H1 (cell line): ENCODE data around the gene MUC13. TPM values are rescaled to one million over a fixed set of nuclear protein-coding genes. Genes with fewer than 3 reads are reported as not detected.

Experiments
- CTCF ChIA-PET: fragments of 300-600 bp; sonication (Branson Sonifier 250); formaldehyde crosslinking; loops from one replicate; lab custom pipeline; 2021; ENCODE audit not compliant: partially characterized antibody; lab: Charles Lee
- POLR2A ChIA-PET: fragments of 300-600 bp; sonication (Branson Sonifier 250); formaldehyde crosslinking; loops from one replicate; lab custom pipeline; 2021; ENCODE audit warnings: inconsistent platforms; ENCODE audit not compliant: partially characterized antibody; lab: Charles Lee
- DNase-seq, 2 experiments: peaks; one replicate each; pipeline versions ENCODE4 v3.0.0 to v3.0.0-alpha.2; 2010 to 2022; ENCODE audit warnings: low spot score in 2 of 2, low read depth in 1 of 2, mixed read lengths in 1 of 2
- FAIRE-seq: peaks from 2 replicates; lab custom pipeline; 2011; peaks lifted over from hg19 to GRCh38; lab: Jason Lieb, UNC
- H2AFZ ChIP-seq: 2 replicates; pipeline ENCODE4 v1.8.1; 2012; ENCODE audit warnings: low read length, inconsistent platforms
- H2AK5ac ChIP-seq: 2 replicates; pipeline ENCODE4 v1.6.1; 2013; ENCODE audit warnings: low read depth, low read length
- H2BK120ac ChIP-seq: replicated peaks from 2 replicates; pipeline ENCODE3; 2013; ENCODE audit warnings: low read depth, low read length, inconsistent platforms
- H2BK12ac ChIP-seq: 2 replicates; pipeline ENCODE4 v1.6.1; 2013; ENCODE audit warnings: low read depth, low read length
- H2BK15ac ChIP-seq: 2 replicates; pipeline ENCODE4 v1.6.1; 2013; ENCODE audit warnings: low read length
- H2BK20ac ChIP-seq: 2 replicates; pipeline ENCODE4 v1.6.1; 2013; ENCODE audit warnings: low read length
- H2BK5ac ChIP-seq: 2 replicates; pipeline ENCODE4 v1.6.1; 2013; ENCODE audit warnings: low read depth, low read length
- H3K14ac ChIP-seq: 2 replicates; pipeline ENCODE4 v1.6.1; 2013; ENCODE audit warnings: inconsistent platforms; ENCODE audit not compliant: insufficient read length
- H3K18ac ChIP-seq: 2 replicates; pipeline ENCODE4 v1.6.1; 2013; ENCODE audit warnings: low read length; ENCODE audit errors: extremely low read depth
- H3K23ac ChIP-seq: 2 replicates; pipeline ENCODE4 v1.6.1; 2013; ENCODE audit warnings: inconsistent platforms; ENCODE audit not compliant: insufficient read length
- H3K23me2 ChIP-seq: 2 replicates; pipeline ENCODE4 v1.6.1; 2013; ENCODE audit warnings: low read depth, low read length
- H3K27ac ChIP-seq: 2 replicates; pipeline ENCODE4 v1.6.1; 2011; ENCODE audit warnings: low read depth, low read length, inconsistent platforms
- H3K27me3 ChIP-seq, 4 experiments: replicated peaks in 1 of 4; 1 replicate in 1 of 4; 2 replicates in 3 of 4; pipeline versions ENCODE4 v1.6.1 to v1.8.1; 2011 to 2013; ENCODE audit warnings: low read length in 3 of 4, mild to moderate bottlenecking in 3 of 4, inconsistent platforms in 2 of 4, mixed read lengths in 2 of 4, moderate library complexity in 1 of 4; ENCODE audit not compliant: control insufficient read depth in 3 of 4, insufficient read depth in 3 of 4; ENCODE audit errors: extremely low read depth in 1 of 4
- H3K36me3 ChIP-seq, 4 experiments: 2 replicates each; pipeline versions ENCODE4 v1.6.1 to v1.8.1; 2011 to 2013; ENCODE audit warnings: mild to moderate bottlenecking in 4 of 4, low read length in 3 of 4, moderate library complexity in 2 of 4, control low read depth in 1 of 4, inconsistent platforms in 1 of 4; ENCODE audit not compliant: insufficient read depth in 4 of 4, control insufficient read depth in 2 of 4
- H3K4ac ChIP-seq: replicated peaks from 2 replicates; pipeline ENCODE3; 2013; ENCODE audit warnings: low read length, low read depth, mixed read lengths, inconsistent platforms; ENCODE audit not compliant: insufficient read length
- H3K4me1 ChIP-seq, 4 experiments: replicated peaks in 1 of 4; 1 replicate in 1 of 4; 2 replicates in 3 of 4; pipeline versions ENCODE4 v1.6.1 to v1.8.1; 2011 to 2013; ENCODE audit warnings: low read length in 3 of 4, inconsistent platforms in 2 of 4, mixed read lengths in 1 of 4; ENCODE audit not compliant: insufficient read depth in 4 of 4, control insufficient read depth in 3 of 4
- H3K4me2 ChIP-seq, 2 experiments: 2 replicates each; pipeline versions ENCODE4 v1.6.1 to v1.8.1; 2011 to 2013; ENCODE audit warnings: low read depth in 2 of 2, low read length in 2 of 2, control low read depth in 1 of 2, inconsistent platforms in 1 of 2, mild to moderate bottlenecking in 1 of 2; ENCODE audit not compliant: insufficient read depth in 1 of 2
- H3K4me3 ChIP-seq, 4 experiments: fragments of 200-600, 300-600 bp in 1 of 4; sonication (generic), shearing (Covaris generic), sonication (Bioruptor Twin) in 1 of 4; 2 replicates each; pipeline versions ENCODE4 v1.5.1 to v1.8.1; 2011 to 2016; ENCODE audit warnings: low read length in 4 of 4, low read depth in 3 of 4, control low read depth in 2 of 4, inconsistent platforms in 2 of 4, mild to moderate bottlenecking in 2 of 4, mixed read lengths in 1 of 4, moderate library complexity in 1 of 4; ENCODE audit not compliant: insufficient read depth in 2 of 4; ENCODE audit errors: extremely low read depth in 1 of 4
- H3K56ac ChIP-seq: replicated peaks from 2 replicates; pipeline ENCODE3; 2013; ENCODE audit warnings: low read depth, mild to moderate bottlenecking, mixed read lengths, low read length, inconsistent platforms; ENCODE audit not compliant: insufficient read length
- H3K79me1 ChIP-seq: 2 replicates; pipeline ENCODE4 v1.6.1; 2013; ENCODE audit warnings: low read depth, low read length, control low read depth
- H3K79me2 ChIP-seq, 2 experiments: 2 replicates each; pipeline versions ENCODE4 v1.6.1 to v1.8.1; 2012 to 2013; ENCODE audit warnings: low read length in 2 of 2, mild to moderate bottlenecking in 2 of 2, inconsistent platforms in 1 of 2; ENCODE audit not compliant: insufficient read depth in 2 of 2, control insufficient read depth in 1 of 2
- H3K9ac ChIP-seq, 4 experiments: replicated peaks in 1 of 4; 1 replicate in 1 of 4; 2 replicates in 3 of 4; pipeline versions ENCODE4 v1.6.1 to v1.8.1; 2011 to 2013; ENCODE audit warnings: low read depth in 3 of 4, low read length in 3 of 4, control low read depth in 2 of 4, mild to moderate bottlenecking in 2 of 4, moderate library complexity in 2 of 4, inconsistent platforms in 1 of 4; ENCODE audit errors: extremely low read depth in 1 of 4
- H3K9me3 ChIP-seq, 2 experiments: 2 replicates each; pipeline versions ENCODE4 v1.6.1 to v1.8.1; 2012 to 2013; ENCODE audit warnings: mild to moderate bottlenecking in 2 of 2, moderate library complexity in 2 of 2, control low read depth in 1 of 2, inconsistent platforms in 1 of 2, low read depth in 1 of 2, low read length in 1 of 2, mixed read lengths in 1 of 2; ENCODE audit not compliant: insufficient read depth in 2 of 2
- H4K20me1 ChIP-seq, 2 experiments: replicated peaks in 1 of 2; 2 replicates each; pipeline versions ENCODE3 to v1.8.1; 2011 to 2013; ENCODE audit warnings: inconsistent platforms in 2 of 2, low read length in 2 of 2, mild to moderate bottlenecking in 1 of 2; ENCODE audit not compliant: insufficient read depth in 2 of 2, control insufficient read depth in 1 of 2
- H4K5ac ChIP-seq: 2 replicates; pipeline ENCODE4 v1.6.1; 2013; ENCODE audit warnings: low read length, low read depth, mixed read lengths, inconsistent platforms; ENCODE audit not compliant: insufficient read length
- H4K8ac ChIP-seq: 2 replicates; pipeline ENCODE4 v1.8.0; 2013; ENCODE audit warnings: mild to moderate bottlenecking, moderate library complexity, low read length, inconsistent platforms; ENCODE audit not compliant: insufficient read depth; ENCODE audit errors: extremely low read depth
- H4K91ac ChIP-seq: replicated peaks from 2 replicates; pipeline ENCODE3; 2013; ENCODE audit warnings: low read length, mixed read lengths, inconsistent platforms; ENCODE audit not compliant: insufficient read length
- CREB1 ChIP-seq: IDR thresholded peaks from 2 replicates; pipeline ENCODE4 v1.6.1; 2012; ENCODE audit warnings: inconsistent platforms
- FOSL1 ChIP-seq: IDR thresholded peaks from 2 replicates; pipeline ENCODE4 v1.6.1; 2011; ENCODE audit warnings: mild to moderate bottlenecking, low read depth, low read length, moderate library complexity; ENCODE audit not compliant: insufficient read depth
- GABPA ChIP-seq: IDR thresholded peaks from 2 replicates; pipeline ENCODE4 v1.6.1; 2011; ENCODE audit warnings: mild to moderate bottlenecking, low read length, moderate library complexity, borderline replicate concordance; ENCODE audit not compliant: insufficient read depth
- HDAC6 ChIP-seq: IDR thresholded peaks from one replicate; pipeline ENCODE4 v1.7.1; 2012; ENCODE audit warnings: low read depth, mild to moderate bottlenecking, inconsistent platforms, low read length, moderate library complexity
- JUN ChIP-seq: IDR thresholded peaks from 2 replicates; pipeline ENCODE4 v1.6.1; 2011; ENCODE audit warnings: low read depth, mild to moderate bottlenecking, improper control_type of control experiment, low read length
- NRF1 ChIP-seq: IDR thresholded peaks from 2 replicates; pipeline ENCODE4 v1.6.1; 2011; ENCODE audit warnings: mild to moderate bottlenecking, low read depth, low read length, improper control_type of control experiment
- POU5F1 ChIP-seq: IDR thresholded peaks from 2 replicates; pipeline ENCODE4 v1.6.1; 2011; ENCODE audit warnings: low read depth, mild to moderate bottlenecking, low read length, moderate library complexity
- RFX5 ChIP-seq: IDR thresholded peaks from 2 replicates; pipeline ENCODE4 v1.6.1; 2011; ENCODE audit warnings: low read depth, low read length, improper control_type of control experiment, borderline replicate concordance
- RXRA ChIP-seq: IDR thresholded peaks from 2 replicates; pipeline ENCODE4 v1.6.1; 2011; ENCODE audit warnings: low read depth, mild to moderate bottlenecking, low read length, moderate library complexity; ENCODE audit not compliant: insufficient read depth
- SAP30 ChIP-seq: fragments of 300-600 bp; sonication (generic); IDR thresholded peaks from 2 replicates; pipeline ENCODE4 v1.7.1; 2012; ENCODE audit warnings: low read length, moderate library complexity, mild to moderate bottlenecking, inconsistent platforms; ENCODE audit not compliant: insufficient read depth, insufficient replicate concordance
- SIN3A ChIP-seq, 2 experiments: IDR thresholded peaks in 1 of 2; conservative IDR thresholded peaks in 1 of 2; 2 replicates each; pipeline ENCODE4 v1.6.1; 2011 to 2012; ENCODE audit warnings: low read length in 2 of 2, improper control_type of control experiment in 1 of 2, low read depth in 1 of 2, mild to moderate bottlenecking in 1 of 2
- SIRT6 ChIP-seq: IDR thresholded peaks from one replicate; pipeline ENCODE4 v1.7.1; 2012; ENCODE audit warnings: low read length, inconsistent platforms
- SP1 ChIP-seq: IDR thresholded peaks from 2 replicates; pipeline ENCODE4 v1.6.1; 2011; ENCODE audit warnings: low read depth, low read length
- WGBS, 2 experiments: shearing (Covaris generic) in 1 of 2; methylation state at CpG; one replicate each; pipeline versions ENCODE4 v1.1.6 to v1.1.7; 2013 to 2015; ENCODE audit warnings: low lambda C conversion rate in 2 of 2, mixed read lengths in 2 of 2, inconsistent platforms in 1 of 2, low coverage in 1 of 2, missing lambda C conversion rate in 1 of 2; ENCODE audit not compliant: insufficient replicate concordance in 2 of 2, insufficient coverage in 1 of 2, insufficient read length in 1 of 2; ENCODE audit errors: extremely low coverage in 1 of 2, missing lambda C conversion rate in 1 of 2; 5-methylcytosine and 5-hydroxymethylcytosine counted together
- polyA plus RNA-seq, 7 experiments: library from polyadenylated mRNA; depleted of rRNA in 3 of 7; stranded (reverse) in 5 of 7; unstranded in 2 of 7; fragments of >200 nt in 5 of 7; fragments of 200-250 nt in 2 of 7; gene quantifications; 1 replicate in 5 of 7; 2 replicates in 1 of 7; 4 replicates in 1 of 7; pipeline versions ENCODE4 v1.2.1 to v1.2.3, GENCODE V29; 2011 to 2013; ENCODE audit warnings: missing spikeins in 2 of 7, mixed read lengths in 2 of 7
- total RNA-seq: library from RNA; stranded (reverse); fragmentation: NEBNext Ultra II Directional; extraction: Animal tissue kit (Norgen Biotek cat#: 25700); gene quantifications from 2 replicates; pipeline ENCODE4 v1.2.1, GENCODE V29; 2021
- TF ChIP-seq, protein P1 (sequence below): IDR thresholded peaks from 2 replicates; pipeline ENCODE4 v1.6.1; 2011; ENCODE audit warnings: low read length, improper control_type of control experiment

Gene MUC13
- total and polyA plus RNA-seq, 2 of the 8 experiments (the other 6 are each of a cell fraction or from before 2014, with no cell fraction given): not detected

- Histone ChIP-seq H3K14ac (no peak overlapping the region), H3K79me2 (no peaks in the 10 kb centered on the region), H3K27me3 (no peaks in the 10 kb centered on the region), H3K18ac (no peak overlapping the region), H3K4me3 (no peak overlapping the region), H4K91ac (no peak overlapping the region), H2AFZ (no peak overlapping the region; the same call in 1 of the 2 replicates), H3K4me2 (no peak overlapping the region), H3K9ac (no peak overlapping the region), H2AK5ac (no peak overlapping the region), H2BK20ac (no peak overlapping the region), H3K79me1 (no peaks in the 10 kb centered on the region), H2BK12ac (no peak overlapping the region), H3K4me1 (no peaks in the 10 kb centered on the region), H4K8ac (no peak overlapping the region), H2BK120ac (no peak overlapping the region), H2BK5ac (no peak overlapping the region), H4K5ac (no peak overlapping the region), H3K23me2 (no peaks in the 10 kb centered on the region), H4K20me1 (no peaks in the 10 kb centered on the region), H3K56ac (no peak overlapping the region), H3K36me3 (no peaks in the 10 kb centered on the region), H3K4ac (no peak overlapping the region), H2BK15ac (no peak overlapping the region), H3K9me3 (no peaks in the 10 kb centered on the region), H3K23ac (no peak overlapping the region), H3K27ac (no peak overlapping the region)
- DNase-seq (no peak), FAIRE-seq (no peak)
- ChIA-PET POLR2A (interaction anchor here (0.6 kb wide), 1 partner anchor 9 kb away, joined by 3 read pairs; no protein-coding TSS in a partner anchor), CTCF (interaction anchor here (0.7 to 1.0 kb wide), 3 partner anchors 12 to 29 kb away, joined by 3 read pairs; no protein-coding TSS in a partner anchor)
- 91% methylated on average over 3 of the region's 3 CpGs; no CpG with 5 or more reads in 1 of the 2 experiments for WGBS, 2 experiments
- TF ChIP-seq JUN: no peak
- TF ChIP-seq HDAC6: no peak
- no peak for TF ChIP-seq FOSL1
- no peak for TF ChIP-seq SP1
- no peak for TF ChIP-seq RFX5
- no peak for TF ChIP-seq NRF1
- TF ChIP-seq SIN3A (conservative IDR thresholded peaks at IDR 0.05 in 1 of 2, IDR thresholded peaks at IDR 0.05 in 1 of 2; ENCODE audit: low read depth in 1 of 2, low read length in 2 of 2): no peak
- no peak for TF ChIP-seq SIRT6
- TF ChIP-seq GABPA: no peak
- no peak for TF ChIP-seq CREB1
- no peak for TF ChIP-seq POU5F1
- no peak for TF ChIP-seq SAP30
- no peak for TF ChIP-seq RXRA
- TF ChIP-seq, protein P1, sequence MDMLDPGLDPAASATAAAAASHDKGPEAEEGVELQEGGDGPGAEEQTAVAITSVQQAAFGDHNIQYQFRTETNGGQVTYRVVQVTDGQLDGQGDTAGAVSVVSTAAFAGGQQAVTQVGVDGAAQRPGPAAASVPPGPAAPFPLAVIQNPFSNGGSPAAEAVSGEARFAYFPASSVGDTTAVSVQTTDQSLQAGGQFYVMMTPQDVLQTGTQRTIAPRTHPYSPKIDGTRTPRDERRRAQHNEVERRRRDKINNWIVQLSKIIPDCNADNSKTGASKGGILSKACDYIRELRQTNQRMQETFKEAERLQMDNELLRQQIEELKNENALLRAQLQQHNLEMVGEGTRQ: no peak
These were observed 15.5 kb upstream of the MUC13 start for GRCh38 chr3:124950026-124950425.
